Fibroblast of villous mesenchyme (primary cell): ENCODE measurements around the gene CFAP299. TPM values are rescaled to one million over a fixed set of nuclear protein-coding genes. Genes with fewer than 3 reads are reported as not detected.

Experiments used
- DNase-seq: peaks from one replicate; pipeline ENCODE4 v3.0.0-alpha.2; 2010; ENCODE audit warnings: low read depth
- H3K4me3 ChIP-seq: 2 replicates; pipeline ENCODE4 v1.5.1; 2011; ENCODE audit warnings: low read depth, mild to moderate bottlenecking, low read length
- CTCF ChIP-seq: IDR thresholded peaks from 2 replicates; pipeline ENCODE4 v1.5.1; 2012; ENCODE audit warnings: low read depth, mild to moderate bottlenecking, low read length; ENCODE audit not compliant: insufficient read depth
- total RNA-seq: library from RNA; depleted of rRNA; stranded (reverse); fragments of >200 nt; gene quantifications from 2 replicates; pipeline ENCODE4 v1.2.3, GENCODE V29; 2012

CFAP299 gene
- total RNA-seq, 1 donor: 2.6 TPM

- H3K4me3 ChIP-seq: no peak overlapping the region
- DNase-seq: peak; percentile 43
- TF ChIP-seq CTCF: no peak
These were observed 582.5 kb downstream of the CFAP299 start for GRCh38 chr4:80918004-80918403.

GRCh38 chr4:80921441-80921840 is 585.9 kb downstream of the CFAP299 start:
- H3K4me3 ChIP-seq: no peak overlapping the region
- no peak for TF ChIP-seq CTCF

GRCh38 chr4:80922941-80923340 is 587.4 kb downstream of the CFAP299 start:
- DNase-seq: no peak
- no peak overlapping the region for H3K4me3 ChIP-seq
- TF ChIP-seq CTCF: no peak

More at GRCh38 chr4:80921441-80921840, 585.9 kb downstream of the CFAP299 start:
- DNase-seq: no peak

- DNase-seq: no peak
- no peak overlapping the region for H3K4me3 ChIP-seq
- TF ChIP-seq CTCF: no peak
These were observed 589.8 kb downstream of the CFAP299 start for GRCh38 chr4:80925293-80925692.

- DNase-seq: no peak
These were observed 590.9 kb downstream of the CFAP299 start for GRCh38 chr4:80926446-80926845.

GRCh38 chr4:80926891-80927290 is 591.4 kb downstream of the CFAP299 start:
- no peak for TF ChIP-seq CTCF
- H3K4me3 ChIP-seq: no peak overlapping the region
- DNase-seq: no peak

More at GRCh38 chr4:80926446-80926845, 590.9 kb downstream of the CFAP299 start:
- TF ChIP-seq CTCF: no peak
- H3K4me3 ChIP-seq: no peak overlapping the region

GRCh38 chr4:80927420-80927819 is 591.9 kb downstream of the CFAP299 start:
- no peak for TF ChIP-seq CTCF
- H3K4me3 ChIP-seq: no peak overlapping the region
- DNase-seq: no peak
